ENCODE measurements around the gene ADGRV1.
"Not testable (repeated sequence)": the region's sequence is repeated elsewhere in the genome, so short reads cannot be mapped to it uniquely, and the experiment has no call there.

ADGRV1 gene

DNA sequence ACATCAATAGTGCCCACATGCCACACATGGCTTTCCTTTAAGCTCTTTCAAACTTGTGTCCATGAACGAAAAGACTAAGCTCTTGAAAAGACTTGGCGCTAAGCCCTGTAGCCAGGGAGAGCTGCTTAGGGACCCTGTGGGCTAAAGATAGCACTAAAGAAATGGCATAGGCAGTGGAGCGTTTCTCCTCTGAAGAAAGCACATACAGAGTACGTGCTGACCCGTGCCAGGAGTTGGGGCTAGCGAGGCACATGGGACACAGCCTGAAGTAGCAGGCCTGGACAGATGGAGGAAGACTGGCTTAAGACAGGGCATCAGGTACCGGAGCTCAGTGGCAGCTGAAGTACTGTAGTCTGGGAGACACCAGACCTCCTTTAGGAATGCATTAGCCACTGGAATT, 39.7 kb downstream of the ADGRV1 start:
- H3K4me3 ChIP-seq (ENCODE audit: low read depth, low read length): no peak overlapping the region

DNA sequence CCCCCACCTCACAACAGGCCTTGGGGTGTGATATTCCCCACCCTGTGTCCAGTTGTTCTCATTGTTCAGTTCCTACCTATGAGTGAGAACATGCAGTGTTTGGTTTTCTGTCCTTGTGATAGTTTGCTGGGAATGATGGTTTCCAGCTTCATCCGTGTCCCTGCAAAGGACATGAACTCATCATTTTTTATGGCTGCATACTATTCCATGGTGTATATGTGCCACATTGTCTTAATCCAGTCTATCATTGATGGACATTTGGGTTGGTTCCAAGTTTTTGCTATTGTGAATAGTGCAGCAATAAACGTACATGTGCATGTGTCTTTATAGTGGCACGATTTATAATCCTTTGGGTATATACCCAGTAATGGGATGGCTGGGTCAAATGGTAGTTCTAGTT, 41.7 kb downstream of the ADGRV1 start:
- not testable (repeated sequence) for H3K4me3 ChIP-seq (ENCODE audit: low read depth, low read length)

DNA sequence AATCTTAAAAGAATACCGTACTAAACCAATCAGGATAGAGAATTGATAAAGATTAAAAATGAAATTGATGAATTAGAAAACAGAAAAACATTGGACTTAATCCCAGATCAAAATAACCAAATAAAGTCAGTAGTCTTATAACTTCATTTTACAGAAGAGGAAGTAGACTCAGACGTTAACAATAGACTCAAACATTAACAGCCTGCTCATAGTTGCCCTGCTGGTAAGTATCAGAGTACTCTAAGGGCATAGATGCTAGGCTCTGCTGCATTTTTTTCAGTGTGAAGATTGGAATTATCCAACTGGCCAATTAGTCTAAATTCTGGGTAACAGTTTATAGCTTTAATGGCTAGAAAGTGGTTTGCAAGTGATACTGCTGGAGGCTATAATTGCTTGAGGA, 42.9 kb downstream of the ADGRV1 start:
- no peak overlapping the region for H3K4me3 ChIP-seq (ENCODE audit: low read depth, low read length)

DNA sequence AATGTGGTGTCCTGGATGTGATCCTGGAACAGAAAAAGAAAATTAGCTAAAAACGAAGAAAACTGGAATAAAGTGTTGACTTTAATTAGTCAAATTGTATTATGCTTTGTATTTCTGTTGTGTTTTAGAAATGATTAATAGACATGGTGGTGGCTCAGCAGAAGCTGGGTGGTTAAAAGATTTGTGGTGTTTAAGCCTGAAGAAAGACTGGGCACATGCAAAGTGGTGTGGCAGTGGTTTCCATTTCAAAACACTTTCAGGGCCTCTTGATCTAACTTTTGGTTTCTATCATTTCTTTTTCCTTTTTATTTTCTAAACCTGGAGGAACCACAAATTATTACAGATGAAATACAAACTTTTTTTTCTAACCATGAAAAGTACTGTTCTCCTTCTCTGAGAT, 44.1 kb downstream of the ADGRV1 start:
- no peak overlapping the region for H3K4me3 ChIP-seq (ENCODE audit: low read depth, low read length)

DNA sequence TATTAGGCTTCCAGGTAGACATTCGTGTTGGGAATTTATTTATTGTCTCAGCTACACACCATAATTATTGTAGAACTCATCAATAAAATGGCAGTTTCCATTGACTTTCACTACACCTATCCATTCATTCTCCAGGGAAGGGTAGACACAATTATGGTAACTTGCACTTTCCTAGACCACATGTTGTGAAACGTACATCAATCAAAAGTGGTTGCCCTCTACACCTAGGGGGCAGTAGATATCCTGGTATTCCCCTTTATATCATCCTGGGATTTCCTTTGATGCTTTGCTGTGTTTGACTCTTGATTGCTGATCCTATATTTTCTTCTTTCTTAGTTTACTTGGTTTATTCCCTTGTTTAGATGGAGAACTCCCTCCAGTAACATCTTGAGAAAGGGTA, 47.9 kb downstream of the ADGRV1 start:
- H3K4me3 ChIP-seq (ENCODE audit: low read depth, low read length): no peak overlapping the region

DNA sequence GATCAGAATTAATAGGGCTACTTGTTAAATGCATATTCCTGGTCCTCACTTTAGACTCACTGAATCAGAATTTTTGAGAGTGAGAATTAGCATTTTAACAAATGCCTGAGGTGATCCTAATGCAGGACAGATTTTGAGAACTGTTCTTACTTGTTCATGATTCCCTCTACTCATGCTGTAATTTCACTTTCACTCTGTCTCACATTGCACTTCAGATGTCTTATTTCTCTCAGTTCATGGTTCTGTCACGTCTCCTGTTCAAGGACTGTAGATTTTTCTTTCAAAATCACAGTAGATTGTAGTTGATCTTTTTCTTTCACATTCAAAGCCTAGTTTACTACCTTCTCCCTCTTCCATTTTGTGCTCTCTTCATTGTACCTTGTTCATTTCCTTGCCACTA, 54.3 kb downstream of the ADGRV1 start:
- no peak overlapping the region for H3K4me3 ChIP-seq (ENCODE audit: low read depth, low read length)

DNA sequence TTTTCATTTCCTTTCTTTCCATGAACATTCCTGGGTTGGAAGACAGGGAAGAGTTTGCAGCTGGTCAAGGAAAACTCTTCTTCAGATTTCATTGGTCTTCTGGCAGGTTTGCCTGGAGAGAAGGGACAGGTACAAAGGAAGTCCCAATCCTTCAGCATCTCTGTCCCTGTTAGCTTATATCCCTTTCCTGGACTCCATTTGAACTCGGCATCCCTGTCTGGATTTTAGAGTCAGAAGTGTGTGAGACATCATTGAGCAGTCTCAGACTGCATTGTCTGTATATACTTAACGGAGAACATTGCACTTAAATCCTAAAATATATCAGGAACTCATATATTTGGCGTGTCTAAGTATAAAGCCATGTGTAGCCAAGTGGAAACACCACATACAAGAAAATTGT, 54.9 kb downstream of the ADGRV1 start:
- no peak overlapping the region for H3K4me3 ChIP-seq (ENCODE audit: low read depth, low read length)

DNA sequence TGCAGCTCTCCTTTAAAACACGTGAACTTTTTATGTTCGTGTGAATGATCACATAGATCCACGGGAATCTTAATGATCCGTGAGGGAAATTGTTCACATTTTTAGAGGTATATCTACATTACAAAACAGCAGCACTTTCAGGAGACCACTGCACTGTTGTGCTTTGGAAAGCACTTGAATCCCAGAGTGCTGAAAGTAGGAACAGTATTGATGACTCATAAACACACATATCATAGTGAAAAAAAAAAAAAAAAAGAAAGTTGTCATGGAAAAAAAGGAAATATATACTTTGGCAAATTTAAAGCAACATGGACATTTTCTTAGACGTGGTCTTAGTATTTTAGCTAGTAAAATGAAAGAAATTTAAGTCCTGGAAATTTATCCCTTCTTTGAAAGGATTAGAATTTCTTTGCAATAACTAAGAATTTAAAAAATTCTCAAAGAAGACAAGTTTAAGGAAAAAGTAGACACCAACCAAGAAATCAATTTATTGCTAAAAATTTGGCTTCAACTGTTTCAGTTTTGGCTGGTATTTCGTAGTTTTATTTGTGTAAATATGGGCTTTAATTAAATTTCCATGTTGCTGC, 55.4 kb downstream of the ADGRV1 start:
- H3K4me3 ChIP-seq (ENCODE audit: low read depth, low read length): no peak overlapping the region

DNA sequence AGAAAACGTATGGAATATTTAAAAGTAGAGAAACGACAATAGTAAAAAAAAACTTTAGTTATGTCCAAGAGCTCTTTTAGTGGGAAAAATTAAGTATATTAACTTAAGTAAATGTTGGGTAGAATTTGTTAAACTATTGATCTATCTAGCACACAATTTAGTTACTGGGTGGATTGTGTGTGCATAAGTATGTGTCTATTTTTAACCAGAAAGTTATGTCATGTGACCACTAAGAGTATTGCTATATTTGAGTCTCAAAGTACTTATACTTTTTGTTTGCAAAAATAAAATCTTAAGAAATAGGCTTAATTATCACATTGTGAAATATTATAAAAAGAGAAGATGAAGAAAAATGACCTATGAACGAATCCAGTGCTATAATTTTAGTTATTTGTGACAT, 56.8 kb downstream of the ADGRV1 start:
- no peak overlapping the region for H3K4me3 ChIP-seq (ENCODE audit: low read depth, low read length)

DNA sequence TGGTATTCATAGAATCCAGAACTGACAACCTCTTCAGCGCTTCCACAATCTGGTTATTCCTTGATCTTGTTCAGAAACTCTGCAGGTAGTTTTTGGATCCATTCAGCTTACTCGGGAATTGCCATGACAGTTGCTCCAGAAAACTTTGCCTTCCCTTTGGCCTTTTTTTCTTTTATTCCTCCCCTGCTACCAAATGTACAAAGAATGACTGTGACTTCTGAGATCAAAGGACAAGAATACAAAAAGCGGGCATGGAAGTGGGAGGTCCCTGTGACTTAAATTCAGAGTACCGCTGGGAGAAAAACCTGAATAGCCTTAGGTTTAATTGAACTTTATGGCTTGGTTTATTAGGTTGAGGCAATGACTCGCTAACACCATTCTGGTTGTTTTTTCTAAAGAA, 59.5 kb downstream of the ADGRV1 start:
- no peak overlapping the region for H3K4me3 ChIP-seq (ENCODE audit: low read depth, low read length)

DNA sequence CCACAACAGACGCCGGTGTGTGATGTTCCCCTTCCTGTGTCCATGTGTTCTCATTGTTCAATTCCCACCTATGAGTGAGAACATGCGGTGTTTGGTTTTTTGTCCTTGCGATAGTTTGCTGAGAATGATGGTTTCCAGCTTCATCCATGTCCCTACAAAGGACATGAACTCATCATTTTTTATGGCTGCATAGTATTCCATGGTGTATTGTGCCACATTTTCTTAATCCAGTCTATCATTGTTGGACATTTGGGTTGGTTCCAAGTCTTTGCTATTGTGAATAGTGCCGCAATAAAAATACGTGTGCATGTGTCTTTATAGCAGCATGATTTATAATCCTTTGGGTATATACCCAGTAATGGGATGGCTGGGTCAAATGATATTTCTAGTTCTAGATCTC, 61.2 kb downstream of the ADGRV1 start:
- not testable (repeated sequence) for H3K4me3 ChIP-seq (ENCODE audit: low read depth, low read length)

DNA sequence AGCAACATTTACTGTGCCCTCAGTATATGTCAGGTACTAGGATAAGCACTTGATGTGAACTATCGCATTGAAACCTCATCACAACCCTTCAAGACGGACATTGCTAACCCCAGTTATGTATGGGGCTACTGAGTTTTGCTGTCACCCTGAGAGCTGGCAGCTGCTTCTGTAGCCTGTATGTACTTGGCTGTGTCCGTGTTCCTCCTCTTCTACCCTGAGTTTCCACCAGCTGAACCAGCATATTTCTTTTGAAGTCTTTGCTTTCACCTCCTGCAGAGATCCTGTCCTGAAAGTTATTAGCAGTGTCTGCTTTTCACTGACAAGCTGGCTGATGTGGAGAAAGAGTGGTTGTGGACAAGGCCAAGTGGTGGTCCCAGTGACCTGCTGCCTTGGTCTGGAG, 63.3 kb downstream of the ADGRV1 start:
- no peak overlapping the region for H3K4me3 ChIP-seq (ENCODE audit: low read depth, low read length)

DNA sequence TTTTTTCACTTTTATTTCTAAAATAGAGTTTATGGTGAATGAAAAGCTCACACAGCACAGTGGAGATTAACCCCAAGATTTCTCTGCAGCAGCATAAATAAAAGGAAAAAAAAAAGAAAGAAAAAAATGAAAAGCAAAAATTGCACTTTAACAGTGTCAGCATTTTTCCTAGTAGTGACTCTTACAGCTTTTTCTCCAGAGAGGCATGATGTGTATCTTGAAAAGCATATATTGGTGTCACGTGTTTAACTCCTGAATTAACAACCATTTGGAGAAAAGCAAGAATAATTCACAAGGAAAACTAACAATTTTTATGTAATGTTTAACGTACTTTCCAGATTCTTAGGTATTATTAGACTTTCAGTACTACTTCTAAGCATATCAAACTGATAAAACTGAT, 67.9 kb downstream of the ADGRV1 start:
- no peak overlapping the region for H3K4me3 ChIP-seq (ENCODE audit: low read depth, low read length)

DNA sequence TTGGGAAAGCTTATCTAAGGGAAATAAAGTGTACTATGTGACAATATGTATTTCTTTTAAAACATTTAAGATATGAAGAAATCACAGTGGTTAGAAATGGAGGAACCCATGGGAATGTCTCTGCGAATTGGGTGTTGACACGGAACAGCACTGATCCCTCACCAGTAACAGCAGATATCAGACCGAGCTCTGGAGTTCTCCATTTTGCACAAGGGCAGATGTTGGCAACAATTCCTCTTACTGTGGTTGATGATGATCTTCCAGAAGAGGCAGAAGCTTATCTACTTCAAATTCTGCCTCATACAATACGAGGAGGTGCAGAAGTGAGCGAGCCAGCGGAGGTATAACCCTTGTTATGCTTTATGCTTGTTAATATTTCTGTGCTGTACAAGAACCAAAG, 69.9 kb downstream of the ADGRV1 start:
- no peak overlapping the region for H3K4me3 ChIP-seq (ENCODE audit: low read depth, low read length)

DNA sequence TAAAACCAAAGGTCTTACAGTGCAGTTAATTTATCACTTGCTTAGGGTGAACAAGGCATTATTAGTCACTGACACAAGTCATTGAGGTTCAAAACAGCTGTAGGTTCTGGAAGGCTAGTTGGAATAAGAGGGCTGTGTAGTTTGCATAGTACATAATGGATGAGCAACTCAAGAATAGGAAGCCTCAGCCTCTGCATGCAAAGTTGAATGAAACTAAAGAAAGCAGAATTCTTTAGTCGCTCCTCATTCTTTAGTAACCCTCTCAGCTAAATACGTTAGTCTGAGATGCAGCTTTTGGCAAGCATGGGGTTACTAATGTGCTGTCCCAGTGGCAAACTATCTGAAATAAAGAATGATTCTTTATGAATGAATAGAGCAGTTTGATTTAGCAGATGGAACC, 74.2 kb downstream of the ADGRV1 start:
- H3K4me3 ChIP-seq (ENCODE audit: low read depth, low read length): no peak overlapping the region

DNA sequence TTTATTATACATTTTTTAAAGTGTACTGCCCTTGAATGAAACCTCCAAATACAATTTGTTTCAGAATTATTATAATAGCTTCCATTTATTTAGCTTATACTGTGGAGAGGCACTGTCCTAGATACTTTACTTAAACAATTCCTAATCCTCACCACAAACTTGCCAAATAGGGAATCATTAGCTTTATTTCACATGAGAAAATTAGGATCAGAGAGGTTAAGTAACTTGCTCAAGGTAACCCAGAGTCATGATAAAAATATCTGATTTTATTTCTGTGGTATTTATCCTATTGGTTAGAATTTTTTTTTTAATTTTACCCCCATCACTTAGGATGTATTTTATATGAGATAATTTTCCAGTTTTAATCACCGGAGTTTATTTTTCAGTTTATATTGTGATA, 78.4 kb downstream of the ADGRV1 start:
- no peak overlapping the region for H3K4me3 ChIP-seq (ENCODE audit: low read depth, low read length)

DNA sequence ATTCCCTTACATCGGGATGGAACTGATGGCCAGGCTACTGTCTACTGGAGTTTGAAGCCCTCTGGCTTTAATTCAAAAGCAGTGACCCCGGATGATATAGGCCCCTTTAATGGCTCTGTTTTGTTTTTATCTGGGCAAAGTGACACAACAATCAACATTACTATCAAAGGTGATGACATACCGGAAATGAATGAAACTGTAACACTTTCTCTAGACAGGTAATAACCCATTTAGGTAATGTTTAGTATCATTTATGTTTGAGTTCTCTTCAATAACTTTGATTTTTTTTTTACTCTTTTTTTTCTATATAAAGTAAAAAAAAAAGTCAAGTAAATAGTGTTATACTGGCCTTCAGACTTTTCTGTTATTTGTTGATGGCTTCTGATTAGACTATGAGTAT, 79.1 kb downstream of the ADGRV1 start:
- no peak overlapping the region for H3K4me3 ChIP-seq (ENCODE audit: low read depth, low read length)

DNA sequence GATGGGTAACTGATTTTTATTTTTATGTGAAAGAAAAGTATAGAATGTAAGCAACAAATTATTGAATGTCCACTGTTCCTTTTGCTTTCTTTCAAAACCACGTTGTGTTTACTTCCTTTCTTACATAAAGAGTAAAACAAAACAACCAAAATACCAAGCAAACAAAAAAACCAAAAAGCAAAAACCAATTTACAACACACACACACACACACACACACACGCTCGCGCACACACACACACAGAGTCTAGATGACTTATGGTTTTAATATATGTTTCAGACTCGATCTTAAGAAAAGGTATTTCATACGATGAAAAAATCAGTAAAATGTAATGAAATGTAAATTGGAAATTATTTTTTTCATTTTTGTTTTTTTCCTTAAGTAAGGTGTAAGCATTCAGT, 80.3 kb downstream of the ADGRV1 start:
- H3K4me3 ChIP-seq (ENCODE audit: low read depth, low read length): no peak overlapping the region

DNA sequence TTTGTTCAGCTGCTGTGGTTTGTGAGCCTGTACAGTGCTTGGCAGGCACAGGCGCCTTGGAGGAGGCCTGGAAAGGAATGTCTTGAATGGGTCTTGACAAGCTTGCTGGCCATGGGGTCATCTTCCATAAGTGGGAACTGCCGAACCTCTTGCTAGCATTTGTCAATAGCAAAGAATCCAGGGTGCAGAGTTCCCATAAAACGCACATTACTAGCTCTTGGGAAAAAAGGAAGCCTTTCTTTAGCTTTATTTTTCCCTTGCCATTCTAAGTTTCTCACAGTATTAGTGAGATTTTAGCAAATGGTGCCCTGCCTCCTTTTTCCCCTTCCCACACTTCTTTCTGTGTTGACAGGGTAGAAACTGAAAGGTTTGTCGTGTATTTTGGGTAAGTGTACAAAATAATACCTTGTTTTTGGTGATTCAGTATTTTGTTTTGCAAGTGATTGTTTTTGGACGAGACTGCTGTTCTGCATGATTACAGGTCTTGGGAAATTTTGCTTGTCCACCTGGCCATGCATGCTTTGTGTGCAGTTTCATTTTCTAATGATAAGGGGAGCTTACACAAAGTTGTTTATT, 82.0 kb downstream of the ADGRV1 start:
- no peak overlapping the region for H3K4me3 ChIP-seq (ENCODE audit: low read depth, low read length)

DNA sequence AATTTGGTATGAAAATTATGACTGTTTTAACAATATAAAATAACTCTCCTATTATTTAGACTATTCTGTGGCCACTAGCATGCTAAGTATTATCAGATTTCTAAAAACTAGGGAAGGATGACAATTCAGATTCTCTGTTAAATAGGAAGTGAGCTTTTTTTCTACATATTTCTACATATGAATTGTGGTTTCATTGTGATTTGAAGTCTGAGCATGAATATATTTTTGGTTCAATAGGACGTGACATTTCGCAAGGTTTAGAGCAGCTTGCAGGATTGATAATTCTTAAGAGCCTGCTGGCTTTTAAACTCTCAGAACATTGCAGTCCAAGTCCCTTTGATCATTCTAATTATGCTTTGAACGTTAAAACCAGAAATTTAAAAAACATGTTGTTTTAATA, 82.9 kb downstream of the ADGRV1 start:
- H3K4me3 ChIP-seq (ENCODE audit: low read depth, low read length): no peak overlapping the region

DNA sequence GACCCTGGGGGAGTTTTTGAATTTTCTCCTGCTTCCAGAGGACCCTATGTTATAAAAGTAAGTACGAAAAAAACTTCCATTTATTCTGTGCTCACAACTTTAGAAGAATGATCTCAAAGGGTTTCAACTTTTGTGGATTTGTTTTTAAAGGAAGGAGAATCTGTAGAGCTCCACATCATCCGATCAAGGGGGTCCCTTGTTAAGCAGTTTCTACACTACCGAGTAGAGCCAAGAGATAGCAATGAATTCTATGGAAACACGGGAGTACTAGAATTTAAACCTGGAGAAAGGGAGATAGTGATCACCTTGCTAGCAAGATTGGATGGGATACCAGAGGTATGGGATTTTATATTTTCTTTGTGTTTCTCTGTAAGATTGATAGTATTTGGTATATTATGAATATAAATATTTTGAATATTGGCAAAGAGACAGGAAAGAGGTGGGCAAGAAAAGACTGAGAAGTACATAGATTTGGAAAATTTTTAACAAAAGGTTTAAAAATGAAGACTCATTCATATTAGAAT, 84.2 kb downstream of the ADGRV1 start:
- no peak overlapping the region for H3K4me3 ChIP-seq (ENCODE audit: low read depth, low read length)

DNA sequence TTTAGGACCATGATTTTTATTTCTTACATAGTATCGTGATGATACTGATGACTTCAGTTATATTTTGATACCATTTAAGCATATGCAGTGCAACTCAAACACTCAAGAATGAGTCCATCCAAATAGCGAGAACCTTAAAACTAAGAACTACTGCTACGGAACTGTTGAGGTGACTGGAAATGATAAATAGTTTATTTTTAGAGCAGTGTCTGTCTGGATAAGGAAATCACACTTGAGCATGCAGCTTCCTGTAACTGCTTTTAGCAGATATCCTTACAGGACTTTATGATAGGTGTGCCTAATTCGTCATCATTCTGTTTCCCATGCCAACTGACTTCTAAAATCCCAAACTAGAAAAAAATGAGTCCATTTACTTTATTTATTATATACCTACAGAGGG, 85.5 kb downstream of the ADGRV1 start:
- H3K4me3 ChIP-seq (ENCODE audit: low read depth, low read length): no peak overlapping the region

DNA sequence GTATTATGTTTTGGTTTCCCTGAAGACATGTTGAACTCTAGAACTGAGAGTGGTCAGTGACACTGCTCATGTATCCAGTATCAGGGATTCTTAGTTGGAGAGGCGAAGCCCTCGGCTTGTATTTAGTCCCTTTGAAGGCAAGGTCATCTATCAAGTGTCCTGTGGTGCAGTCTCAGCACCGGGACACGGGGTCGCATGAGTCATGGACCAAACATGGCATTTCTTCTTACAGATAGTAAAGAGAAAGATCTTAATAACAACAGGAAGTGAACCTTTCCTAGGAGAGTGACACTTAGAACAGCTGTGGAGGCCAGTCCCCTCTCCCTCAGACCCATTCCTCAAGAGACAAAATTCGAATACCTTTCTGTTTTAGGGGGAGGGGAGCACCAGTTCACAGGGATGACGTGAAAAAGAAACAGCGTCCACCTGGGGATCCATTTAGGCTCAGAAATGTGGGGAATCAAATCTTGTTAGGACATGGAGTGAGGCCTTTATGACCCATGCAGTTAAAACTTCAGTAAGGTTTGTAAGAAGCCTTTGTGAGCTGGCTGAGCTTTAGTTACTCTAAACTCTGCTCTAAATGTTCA, 86.5 kb downstream of the ADGRV1 start:
- no peak overlapping the region for H3K4me3 ChIP-seq (ENCODE audit: low read depth, low read length)

Data from iPS-11a (cell line).